HEK293T (cell line): Measurements from ENCODE around the gene OXNAD1.

Experiments
- ELF4 ChIP-seq: fragments of 450-650 bp; IDR thresholded peaks from 2 replicates; pipeline ENCODE4 v1.6.1; 2017; ENCODE audit warnings: antibody characterized with exemption
- TARDBP ChIP-seq: fragments of 450-650 bp; IDR thresholded peaks from 2 replicates; pipeline ENCODE4 v1.6.1; 2016

- TF ChIP-seq ELF4 (no peak), TARDBP (no peak)
These were observed 47.0 kb downstream of the OXNAD1 start for GRCh38 chr3:16311960-16312451.
